DND-41 (cell line): ENCODE results near the gene KCNQ1OT1.

Experiments used
- CTCF ChIP-seq: IDR thresholded peaks from 2 replicates; pipeline ENCODE4 v1.5.1; 2012; ENCODE audit warnings: borderline replicate concordance, low read length, moderate library complexity, mild to moderate bottlenecking; ENCODE audit not compliant: poor library complexity, severe bottlenecking; ENCODE audit errors: extremely low read depth
- EZH2 ChIP-seq: IDR thresholded peaks from 3 replicates; pipeline ENCODE4 v1.6.1; 2012; ENCODE audit warnings: borderline replicate concordance, low read depth, mild to moderate bottlenecking, moderate library complexity, low read length, inconsistent platforms; ENCODE audit not compliant: severe bottlenecking

DNA sequence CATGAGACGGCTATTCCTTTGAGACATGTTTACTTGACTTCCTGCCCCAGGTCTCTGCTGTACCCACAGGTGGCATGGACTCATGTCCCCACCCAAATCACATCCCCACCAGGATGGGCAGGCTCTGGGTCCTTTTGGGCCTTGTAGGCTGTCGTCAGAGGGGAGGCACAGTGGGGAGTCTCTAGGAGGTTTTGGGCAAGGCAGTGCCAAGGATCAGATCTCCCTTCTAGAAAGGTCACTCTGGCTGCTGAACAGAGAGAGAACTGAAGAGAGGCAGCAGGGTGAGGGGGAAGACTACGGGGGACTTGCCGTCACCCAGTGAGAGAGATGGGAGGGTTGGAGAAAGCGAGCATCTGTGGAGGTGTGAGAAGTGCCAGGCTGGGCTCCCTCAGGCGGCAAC lies 4.6 kb upstream of the KCNQ1OT1 start:
- TF ChIP-seq CTCF = no peak
- no peak for TF ChIP-seq EZH2
